ENCODE results near the gene SLC15A5.
A peak's percentile ranks its signal among the peaks of the same experiment; 100 is the strongest.

SLC15A5 gene

DNA sequence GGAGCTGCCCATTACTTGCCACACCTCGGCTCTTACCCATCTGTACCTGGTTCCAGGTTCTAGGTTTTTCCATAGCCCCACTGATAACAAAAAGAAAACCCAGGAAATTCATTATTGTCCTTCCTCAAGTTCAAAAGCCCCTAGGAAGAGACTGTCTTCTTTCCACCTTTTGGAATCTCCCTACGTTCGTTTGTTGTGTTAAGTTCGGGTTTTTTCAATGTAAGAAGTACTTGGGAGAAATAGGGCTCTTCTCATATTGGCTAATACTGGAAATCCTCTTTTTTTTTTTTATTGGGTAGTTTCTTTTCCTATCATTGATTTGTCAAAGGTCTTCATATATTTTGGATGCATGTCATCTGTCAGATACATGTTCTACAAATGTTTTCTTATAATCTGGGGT, 17.3 kb downstream of the SLC15A5 start:
- DNase-seq: no peak

DNA sequence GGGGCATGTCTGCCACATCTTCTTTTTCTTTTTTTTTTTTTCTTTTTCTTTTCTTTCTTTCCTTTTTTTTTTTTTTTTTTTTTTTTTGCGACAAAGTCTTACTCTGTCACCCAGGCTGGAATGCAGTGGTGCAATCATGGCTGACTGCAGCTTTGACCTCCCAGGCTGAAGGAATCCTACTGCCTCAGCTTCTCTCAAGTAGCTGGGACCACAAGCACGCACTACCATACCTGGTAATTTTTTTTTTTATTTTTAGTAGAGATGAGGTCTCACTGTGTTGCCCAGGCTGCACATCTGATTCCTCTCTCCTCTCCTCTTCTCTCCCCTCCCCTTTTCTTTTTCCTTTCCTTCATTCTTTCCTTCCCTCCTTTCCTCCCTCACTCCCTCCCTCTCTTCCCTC, 18.5 kb downstream of the SLC15A5 start:
- DNase-seq: no peak

DNA sequence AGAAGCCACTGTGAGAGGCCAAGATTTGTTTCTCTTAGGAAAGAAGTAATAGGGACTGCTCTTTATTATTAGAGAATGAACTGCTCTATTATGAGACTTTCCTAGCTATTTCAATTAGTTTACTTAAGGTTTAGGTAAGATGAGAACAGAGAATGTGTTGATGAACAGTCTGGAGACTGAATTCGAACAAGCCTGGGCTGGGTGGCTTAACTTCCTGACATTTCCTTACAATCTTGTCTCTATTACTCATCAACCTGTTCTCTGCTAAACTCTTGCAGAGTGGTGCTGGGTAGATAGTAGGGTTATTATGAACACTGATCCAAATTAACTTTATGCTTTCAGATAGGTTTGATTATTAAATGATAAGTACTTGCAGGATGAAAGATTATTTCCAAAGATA, 31.2 kb downstream of the SLC15A5 start:
- DNase-seq: no peak

DNA sequence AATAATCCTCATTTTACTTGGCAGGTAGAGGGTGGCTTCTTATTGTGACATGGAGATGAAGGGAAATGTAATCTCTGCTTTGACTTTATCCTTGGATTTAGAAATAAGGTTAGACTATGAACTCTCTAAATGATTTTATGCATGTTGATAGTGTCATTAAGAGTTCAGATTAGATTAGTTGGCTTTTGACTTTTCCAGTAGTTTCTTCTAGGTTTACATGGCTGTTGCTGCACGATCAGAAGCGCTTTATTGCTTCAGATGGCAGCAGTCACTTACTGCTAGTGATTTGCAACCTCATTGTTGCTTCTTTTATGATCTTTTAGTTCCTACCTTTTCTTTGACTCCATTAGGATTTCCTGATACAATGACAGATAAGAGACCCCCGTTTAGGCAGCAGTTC, 32.3 kb downstream of the SLC15A5 start:
- no peak for DNase-seq

DNA sequence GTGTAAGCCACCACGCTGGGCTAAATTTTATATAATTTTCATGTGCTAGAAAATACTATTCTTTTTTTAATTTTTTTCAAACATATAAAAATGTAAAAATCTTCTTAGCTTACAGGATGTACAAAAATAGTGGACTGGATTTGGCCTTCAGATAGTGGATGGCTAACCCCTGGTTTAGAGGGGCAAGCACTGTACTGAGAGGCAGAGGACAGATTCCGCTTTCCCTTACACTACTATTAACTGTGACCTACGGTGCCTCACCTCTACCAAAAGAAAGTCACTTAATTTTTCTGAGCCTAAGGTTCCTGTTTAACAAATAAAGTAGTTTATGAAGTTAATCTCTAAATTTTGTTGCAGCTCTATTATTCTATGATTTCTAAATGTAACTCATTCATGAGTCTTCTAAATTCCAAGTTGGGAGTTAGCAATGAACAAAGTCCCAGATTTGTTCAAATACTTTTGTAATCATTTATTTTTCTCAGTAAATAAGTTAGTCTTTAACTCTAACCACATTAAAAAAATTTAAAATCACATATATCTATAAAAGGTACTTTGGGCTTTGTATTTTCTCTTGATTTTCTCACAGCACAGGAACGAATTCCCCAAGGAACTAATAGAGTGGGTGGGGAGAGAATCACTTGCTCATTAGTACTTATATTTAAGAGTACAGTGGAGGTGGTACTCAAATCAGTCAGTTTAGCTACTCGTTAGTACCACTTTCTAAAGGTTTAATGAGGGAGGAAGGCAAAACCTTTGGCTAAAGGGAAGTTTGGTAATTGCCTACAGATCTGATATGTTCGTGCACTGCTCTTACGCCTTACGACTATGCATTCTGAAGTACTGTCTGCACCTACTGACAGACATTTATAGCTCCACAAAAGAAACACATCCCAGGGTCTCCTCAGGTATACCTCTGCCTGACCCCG, 33.7 kb downstream of the SLC15A5 start:
- no peak for DNase-seq

DNA sequence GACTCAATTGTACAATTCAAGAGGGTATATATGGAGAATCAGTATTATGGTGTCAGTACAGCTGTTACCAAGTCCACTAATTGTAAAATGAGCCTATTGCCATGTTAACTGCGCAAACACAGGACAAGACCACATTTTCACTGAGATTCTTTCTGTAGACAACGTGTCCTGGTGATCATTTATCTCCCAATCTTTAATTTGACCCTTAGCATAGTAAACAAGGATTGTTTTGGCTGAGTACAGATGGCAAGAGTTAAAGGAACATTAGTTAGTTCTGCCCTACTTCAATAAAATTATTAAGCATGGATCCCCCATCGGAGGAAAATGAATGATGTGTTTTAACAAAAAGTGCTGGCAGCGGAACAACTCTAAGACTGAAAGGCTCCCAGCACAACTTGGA, 36.1 kb downstream of the SLC15A5 start:
- no peak for DNase-seq

DNA sequence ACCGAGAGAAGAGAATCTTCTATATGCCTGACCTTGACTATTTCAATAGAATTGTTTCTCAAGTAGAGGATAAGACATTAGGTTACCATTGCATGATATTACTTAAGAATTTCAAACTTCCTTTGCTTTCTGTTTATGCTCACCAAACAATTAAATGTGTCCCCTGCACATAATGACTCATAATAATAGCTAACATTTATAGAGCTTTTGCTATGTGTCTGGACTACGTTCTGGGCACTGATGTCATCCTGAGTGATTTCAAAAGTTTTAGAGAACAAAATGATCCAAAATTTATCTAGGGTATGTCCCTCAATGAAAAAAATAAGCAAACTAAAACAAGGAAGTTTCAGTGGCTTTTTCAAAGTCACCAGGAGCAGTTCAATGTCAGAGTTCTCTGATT, 38.8 kb downstream of the SLC15A5 start:
- no peak for DNase-seq

DNA sequence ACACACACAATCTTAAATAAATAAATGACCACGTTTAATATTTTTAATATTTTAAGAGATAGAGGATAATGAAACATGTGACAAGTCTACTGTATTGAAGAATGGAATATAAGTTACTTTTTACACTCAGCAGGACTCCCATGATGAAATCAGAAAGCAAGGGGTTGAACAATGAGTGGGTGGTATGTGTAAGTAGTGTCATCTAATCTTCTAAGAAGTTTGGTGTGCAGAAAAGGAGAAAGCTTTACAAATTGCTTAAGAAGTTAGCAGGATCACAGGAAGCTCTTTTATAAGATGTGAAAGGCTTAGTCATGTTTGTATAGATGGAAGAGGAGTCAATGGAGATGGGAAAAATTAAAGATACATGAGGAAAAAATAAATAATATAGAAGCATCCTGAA, 47.8 kb downstream of the SLC15A5 start:
- DNase-seq: no peak

DNA sequence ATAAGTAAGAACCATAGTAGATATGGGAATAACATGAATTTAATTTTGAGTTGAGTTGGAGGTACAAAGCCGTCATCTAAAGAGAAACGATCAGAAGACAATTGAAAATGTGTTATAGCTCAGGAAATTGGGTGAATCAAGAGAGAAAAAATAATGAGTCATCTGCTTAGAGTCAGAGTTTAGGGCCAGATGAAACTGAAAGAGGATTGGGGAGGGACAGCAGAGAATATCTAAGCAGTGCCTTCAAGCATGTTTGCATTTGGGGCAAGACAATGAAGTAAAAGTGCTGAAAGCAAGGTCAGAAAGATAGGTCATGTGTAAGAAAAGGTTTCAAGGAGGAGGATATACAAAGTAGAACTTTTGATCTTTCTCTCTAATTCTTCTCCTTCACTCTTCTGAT, 49.4 kb downstream of the SLC15A5 start:
- peak in 1 of 2 donors; percentile 29 for DNase-seq

DNA sequence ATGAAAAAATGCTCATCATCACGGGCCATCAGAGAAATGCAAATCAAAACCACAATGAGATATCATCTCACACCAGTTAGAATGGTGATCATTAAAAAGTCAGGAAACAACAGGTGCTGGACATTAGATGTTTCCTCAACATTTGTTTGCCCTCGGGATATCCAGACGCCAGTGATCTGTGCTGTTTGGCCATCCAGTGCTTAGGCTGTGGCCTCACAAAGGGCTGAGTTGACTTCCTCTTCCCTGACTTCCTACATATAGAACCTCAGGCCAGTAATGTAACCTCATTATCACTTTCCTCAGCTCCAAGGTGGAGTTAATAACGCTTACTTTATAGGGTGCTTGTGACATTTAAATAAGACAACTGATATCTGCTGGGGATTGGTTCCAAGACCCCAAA, 51.8 kb downstream of the SLC15A5 start:
- no peak for DNase-seq

DNA sequence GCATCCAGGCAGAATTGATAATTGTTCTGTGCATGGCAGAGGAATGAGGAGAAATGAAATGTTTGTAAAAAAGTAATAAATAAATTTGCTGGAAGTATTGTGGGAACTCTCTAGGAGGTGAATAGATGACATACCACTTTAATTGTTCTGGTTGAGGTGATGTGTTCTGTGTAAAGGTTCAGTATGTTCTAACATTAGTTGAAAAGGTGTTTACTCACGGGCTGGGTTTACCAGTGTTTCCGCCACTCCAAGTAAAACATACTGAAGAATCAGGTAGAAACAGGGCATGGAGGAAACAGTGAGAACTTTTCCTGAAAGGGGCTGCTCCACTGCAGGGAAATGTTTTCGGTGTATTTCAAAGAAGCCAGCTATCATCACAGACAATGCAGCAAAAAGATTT, 53.3 kb downstream of the SLC15A5 start:
- no peak for DNase-seq

DNA sequence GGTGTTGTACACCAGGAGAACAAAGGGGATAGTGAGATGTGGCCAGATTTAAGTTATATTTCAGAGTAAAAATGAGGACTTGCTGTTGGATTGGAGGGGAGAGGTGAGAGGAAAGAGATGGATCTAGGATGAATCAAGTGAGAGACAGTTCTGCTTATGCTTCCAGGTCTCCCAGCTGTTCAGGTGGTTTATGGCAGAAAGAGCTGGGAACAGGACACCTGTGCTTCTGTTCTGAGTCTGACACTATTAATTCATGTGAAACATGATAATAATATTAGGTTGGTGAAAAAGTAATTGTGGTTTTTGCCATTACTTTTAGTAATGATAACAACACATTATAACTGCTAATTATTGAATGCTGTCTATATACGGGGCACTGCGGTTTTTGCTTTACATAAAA, 55.7 kb downstream of the SLC15A5 start:
- no peak for DNase-seq

DNA sequence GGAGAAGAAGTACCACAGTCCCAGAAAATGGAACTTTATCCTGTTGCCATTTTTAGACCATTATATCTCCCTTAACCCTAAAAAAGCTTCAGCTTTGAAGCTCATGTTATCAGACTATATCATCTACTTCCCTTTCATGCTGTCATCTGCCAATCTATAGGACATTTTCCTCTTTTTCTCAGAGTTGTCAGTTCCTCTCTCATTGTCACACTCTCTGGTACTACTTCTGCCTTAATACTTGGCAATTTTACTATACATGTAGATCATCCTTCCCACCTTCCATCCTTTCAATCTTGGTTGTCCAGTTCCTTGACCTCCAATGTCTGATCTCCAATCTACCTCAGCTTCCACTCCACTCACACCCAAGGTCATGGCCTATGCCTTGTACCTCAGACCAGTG, 57.4 kb downstream of the SLC15A5 start:
- DNase-seq: peak in 1 of 2 donors; percentile 29

DNA sequence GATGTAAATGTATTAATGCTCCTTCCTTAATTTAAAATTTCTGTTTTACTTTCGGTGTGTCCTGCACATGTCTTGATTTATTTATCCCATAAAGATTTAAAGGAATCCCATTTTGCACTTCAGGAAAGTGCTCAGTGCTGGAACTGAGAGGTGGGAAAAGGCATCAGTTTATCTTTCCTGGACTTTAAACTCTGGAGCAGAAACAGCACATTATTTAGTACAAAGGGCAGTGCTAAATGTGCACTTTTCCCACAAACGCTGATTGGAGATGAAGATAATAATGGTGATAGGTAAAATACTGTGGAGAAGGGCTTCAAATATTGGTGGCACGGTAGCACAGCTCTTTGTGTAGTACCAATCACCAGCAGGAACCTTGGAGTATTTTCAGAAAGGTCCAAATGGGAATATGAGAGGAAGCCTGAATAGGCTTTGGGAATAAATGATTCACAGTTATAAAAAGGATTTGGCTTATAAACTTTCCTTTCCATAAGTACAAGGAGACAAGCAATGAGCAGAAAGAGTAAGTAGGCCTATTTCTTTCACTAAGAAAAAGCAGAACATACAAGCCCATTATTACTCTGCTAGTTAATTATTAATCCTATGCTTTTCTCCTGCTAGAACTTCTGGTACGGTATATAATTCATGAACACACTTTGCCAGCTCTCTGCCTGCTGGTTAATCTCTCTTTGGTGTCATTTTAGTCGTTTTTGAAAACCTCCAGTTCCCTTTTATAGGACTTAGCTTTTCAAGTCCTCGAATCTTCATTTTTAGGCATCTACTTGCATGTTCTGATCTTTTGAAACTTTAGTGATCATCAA, 58.3 kb downstream of the SLC15A5 start:
- no peak for DNase-seq

DNA sequence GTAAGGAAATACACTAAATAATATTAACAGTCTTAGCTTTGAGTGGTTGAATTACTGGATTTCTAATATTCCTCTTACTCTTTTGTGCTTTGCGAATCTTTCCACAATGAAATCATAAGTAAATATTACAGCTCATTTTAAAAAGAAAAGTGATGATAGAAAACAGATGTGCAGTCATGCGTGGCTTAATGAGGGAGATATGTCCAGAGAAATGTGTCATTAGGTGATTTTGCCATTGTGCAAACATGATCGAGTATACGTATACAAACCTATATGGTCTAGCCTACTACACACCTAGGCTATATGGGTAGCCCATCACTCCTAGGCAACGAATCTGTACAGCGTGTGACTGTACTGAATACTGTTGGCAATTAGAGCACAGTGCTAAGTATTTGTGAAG, 59.3 kb downstream of the SLC15A5 start:
- DNase-seq: no peak

DNA sequence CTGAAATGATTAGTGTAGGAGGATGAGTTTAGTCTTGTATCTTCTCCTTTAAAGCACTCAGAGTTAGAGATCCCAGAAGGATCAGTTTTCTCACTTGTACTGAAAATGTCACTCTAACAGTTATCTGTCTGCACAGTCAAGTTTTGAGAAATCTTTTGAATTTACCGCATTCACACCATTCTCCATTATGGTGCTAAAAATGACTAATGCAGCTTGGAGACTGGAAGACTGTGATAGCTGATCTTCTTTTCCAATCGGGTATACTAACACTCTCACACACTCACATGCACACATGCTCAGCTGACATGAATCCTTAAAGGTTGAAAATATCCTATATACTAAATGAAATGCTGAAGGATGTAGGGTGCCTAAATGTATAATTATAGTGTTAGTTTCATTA, 65.8 kb downstream of the SLC15A5 start:
- no peak for DNase-seq

DNA sequence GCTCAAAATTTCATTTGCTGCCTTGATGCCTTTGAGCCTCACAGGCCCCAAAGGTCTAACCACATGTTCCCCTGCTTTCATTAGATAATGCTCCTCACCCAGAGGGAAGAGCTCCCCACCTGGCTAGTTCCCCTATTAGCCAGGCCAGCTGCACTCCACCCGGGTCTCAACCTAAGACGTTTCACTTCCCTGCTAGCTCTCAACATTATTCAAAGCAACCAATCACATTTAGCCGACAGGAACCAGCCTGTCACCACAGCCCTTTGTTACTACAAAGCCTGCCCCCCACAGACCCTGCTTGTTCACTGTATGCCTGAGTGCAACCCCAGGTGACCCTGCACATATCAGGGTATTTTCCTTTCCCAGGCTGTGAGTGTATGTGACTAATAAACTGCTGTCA, 78.6 kb downstream of the SLC15A5 start:
- DNase-seq: peak in 1 of 2 donors; percentile 65

DNA sequence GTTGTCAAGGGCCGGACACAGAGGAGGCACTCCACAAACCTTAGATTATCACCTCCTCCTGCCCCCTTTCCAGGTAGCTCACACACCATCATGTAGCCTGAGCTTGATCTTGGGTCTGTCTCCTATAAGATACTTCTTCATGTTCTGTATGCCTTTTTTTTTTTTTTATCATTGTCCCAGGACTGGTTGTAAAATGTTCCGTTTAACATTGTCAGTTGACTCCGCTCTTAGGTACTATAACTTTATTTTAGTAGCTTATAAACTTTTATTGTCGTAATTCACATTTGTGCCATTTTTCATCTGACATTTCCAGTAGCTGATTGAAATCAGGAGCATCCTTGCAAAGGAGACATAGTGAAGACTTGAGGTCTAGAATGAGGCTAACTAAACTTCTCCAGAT, 79.9 kb downstream of the SLC15A5 start:
- DNase-seq: no peak

DNA sequence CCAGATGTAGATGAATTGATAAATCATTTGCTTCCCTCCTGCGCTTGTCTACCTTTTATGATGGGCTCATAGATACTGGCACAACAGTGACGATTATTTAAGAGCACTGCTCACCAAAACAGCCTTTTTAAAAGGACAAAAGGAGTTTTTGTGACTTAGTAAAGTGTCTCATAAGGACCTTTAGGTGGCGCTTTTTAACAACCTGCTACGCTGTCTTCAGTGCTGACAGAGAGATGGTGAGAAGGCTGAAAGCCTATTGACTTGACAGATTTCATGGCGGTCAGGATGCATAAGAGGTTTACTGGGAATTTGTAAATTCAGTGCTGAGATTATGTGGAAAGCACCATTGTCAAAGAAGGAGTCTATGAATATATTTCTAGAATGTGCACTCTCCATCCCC, 87.6 kb downstream of the SLC15A5 start:
- peak in 1 of 2 donors; percentile 5 for DNase-seq

DNA sequence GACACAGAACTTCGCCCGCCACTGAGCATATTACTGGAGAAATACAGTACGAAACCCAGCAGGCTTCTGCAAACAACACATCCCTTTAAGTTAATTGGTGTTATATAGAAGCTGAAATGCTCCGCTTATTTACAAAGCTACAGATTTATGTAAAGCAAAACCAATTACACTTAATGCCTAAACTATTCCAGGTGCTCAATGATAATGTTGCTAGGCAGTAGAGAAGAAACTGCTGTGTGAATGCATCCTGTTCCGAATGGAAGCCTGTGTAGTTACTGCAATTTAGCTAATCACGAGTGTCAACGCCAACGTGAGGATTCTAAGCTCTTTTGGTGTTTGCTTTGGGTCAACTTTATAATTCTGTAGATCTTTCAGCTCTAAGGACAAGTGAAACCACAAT, 89.8 kb downstream of the SLC15A5 start:
- DNase-seq: no peak

DNA sequence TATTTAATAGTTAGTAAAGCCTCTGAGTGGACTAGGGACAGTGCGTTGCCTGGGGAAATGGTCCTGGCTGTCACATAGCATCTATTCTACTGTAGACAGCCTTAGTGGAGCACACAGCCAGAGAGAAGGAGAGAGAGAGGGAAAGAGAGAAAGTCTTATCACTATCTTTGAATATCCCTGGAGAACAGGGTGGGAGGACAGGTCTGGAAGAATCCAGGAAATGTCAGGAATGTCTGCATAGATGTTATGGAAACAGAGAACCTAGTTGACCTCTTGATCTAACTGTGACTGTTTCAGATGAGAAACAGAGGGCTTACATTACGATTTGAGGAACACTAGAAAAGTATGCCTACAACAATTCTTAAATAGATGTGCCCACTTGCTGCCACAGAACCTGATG, 92.8 kb downstream of the SLC15A5 start:
- no peak for DNase-seq

DNA sequence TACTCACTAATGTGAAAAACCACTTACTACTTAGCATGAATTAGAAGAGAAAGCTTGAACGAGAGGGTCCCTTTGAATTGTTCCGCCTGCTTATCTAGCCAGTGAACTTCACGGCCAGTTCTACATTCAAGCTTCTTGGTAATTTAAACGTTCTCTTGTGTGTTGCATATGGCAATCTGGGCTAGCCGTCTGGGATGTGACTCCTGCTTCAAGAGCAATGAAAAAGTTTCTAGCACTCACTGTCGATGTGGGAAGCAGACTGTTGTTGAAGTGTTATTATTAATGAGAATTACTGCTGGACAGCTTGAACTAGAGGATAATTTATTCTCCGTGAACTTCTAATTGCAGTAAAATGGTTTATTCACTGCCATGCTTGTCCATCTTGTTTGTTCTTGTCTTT, 93.9 kb downstream of the SLC15A5 start:
- DNase-seq: no peak

DNA sequence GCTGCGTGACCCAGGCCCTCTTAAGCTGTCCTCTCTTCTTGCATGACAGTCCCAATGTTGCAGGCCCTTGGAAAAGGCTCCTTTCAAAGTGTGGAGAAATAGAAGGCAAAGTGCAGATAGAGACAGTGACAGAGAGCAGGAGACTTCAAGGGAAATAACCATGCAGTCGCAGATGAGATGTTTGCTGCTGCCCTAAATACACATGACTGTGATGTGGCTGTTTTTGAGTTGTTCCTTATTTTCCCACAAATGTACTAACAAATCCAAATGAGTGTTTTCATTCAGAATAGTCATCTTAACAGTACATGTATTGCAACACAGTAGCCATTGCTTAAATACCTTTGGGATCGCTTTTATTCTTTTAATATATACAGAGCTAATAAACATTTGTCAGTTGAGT, 101.6 kb downstream of the SLC15A5 start:
- DNase-seq: no peak

DNA sequence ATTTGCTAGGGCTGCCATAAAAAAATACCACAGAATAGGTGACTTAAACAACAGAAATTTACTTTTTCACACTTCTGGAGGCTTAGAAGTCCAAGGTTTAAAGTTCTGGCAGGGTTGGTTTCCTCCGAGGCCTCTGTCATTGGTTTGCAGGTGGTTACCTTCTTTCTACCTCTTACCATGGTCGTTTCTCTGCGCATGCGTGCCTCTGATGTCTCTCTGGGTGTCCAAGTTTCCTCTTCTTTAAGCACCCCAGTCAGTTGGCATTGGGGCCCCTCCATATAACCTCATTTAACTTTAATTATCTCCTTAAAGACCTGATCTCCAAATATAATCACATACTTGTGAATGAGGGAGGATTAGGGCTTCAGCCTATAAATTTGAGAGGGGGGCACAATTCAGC, 103.2 kb downstream of the SLC15A5 start:
- no peak for DNase-seq
